ENCODE results near the gene EFNA3. TPM values are rescaled to one million over a fixed set of nuclear protein-coding genes. Genes with fewer than 3 reads are reported as not detected.

The EFNA3 gene
- polyA plus RNA-seq, 1 experiment = 0.56 TPM

DNA sequence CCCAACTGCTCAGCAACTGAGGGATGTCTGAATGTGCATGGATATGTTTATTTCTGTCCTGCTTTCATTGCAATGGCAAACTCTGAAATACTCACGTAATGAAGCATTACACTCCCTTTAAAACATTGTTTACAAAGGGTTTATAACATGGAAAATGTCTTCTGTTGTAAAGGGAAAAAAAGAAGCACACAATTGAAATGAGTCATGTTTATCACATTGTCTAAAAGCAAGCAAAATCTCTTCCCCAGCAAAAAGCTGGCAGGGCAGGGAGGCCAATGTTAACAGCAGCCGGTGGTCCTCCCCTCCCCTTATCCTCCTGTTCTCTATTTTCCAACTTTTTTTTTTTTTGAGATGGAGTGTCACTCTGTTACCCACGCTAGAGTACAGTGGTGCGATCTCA, 45.2 kb downstream of the EFNA3 start:
- DNase-seq (ENCODE audit: low read depth, low spot score) = no peak
- TF ChIP-seq, protein P1, sequence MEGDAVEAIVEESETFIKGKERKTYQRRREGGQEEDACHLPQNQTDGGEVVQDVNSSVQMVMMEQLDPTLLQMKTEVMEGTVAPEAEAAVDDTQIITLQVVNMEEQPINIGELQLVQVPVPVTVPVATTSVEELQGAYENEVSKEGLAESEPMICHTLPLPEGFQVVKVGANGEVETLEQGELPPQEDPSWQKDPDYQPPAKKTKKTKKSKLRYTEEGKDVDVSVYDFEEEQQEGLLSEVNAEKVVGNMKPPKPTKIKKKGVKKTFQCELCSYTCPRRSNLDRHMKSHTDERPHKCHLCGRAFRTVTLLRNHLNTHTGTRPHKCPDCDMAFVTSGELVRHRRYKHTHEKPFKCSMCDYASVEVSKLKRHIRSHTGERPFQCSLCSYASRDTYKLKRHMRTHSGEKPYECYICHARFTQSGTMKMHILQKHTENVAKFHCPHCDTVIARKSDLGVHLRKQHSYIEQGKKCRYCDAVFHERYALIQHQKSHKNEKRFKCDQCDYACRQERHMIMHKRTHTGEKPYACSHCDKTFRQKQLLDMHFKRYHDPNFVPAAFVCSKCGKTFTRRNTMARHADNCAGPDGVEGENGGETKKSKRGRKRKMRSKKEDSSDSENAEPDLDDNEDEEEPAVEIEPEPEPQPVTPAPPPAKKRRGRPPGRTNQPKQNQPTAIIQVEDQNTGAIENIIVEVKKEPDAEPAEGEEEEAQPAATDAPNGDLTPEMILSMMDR (IDR thresholded peaks at IDR 0.05; ENCODE audit: low read depth, low read length) = no peak
- H3K27me3 ChIP-seq (ENCODE audit: control insufficient read depth, insufficient read depth, low read length) = peaks cover 60% of the 10 kb centered on the region
- CTCF ChIA-PET = interaction anchor here (1.8 to 3.2 kb wide), 2 partner anchors 32 kb away, joined by 5 to 12 read pairs; no protein-coding TSS in a partner anchor
- POLR2A ChIA-PET = no interaction called here
- no peak overlapping the region for H3K4me3 ChIP-seq (ENCODE audit: low read depth, low read length)
- no peak overlapping the region for H3K27ac ChIP-seq (ENCODE audit: low read depth, low read length)
- no peaks in the 10 kb centered on the region; the same call in 1 of the 2 replicates for H3K9me3 ChIP-seq (ENCODE audit: control insufficient read depth, insufficient read depth, low read length)

DNA sequence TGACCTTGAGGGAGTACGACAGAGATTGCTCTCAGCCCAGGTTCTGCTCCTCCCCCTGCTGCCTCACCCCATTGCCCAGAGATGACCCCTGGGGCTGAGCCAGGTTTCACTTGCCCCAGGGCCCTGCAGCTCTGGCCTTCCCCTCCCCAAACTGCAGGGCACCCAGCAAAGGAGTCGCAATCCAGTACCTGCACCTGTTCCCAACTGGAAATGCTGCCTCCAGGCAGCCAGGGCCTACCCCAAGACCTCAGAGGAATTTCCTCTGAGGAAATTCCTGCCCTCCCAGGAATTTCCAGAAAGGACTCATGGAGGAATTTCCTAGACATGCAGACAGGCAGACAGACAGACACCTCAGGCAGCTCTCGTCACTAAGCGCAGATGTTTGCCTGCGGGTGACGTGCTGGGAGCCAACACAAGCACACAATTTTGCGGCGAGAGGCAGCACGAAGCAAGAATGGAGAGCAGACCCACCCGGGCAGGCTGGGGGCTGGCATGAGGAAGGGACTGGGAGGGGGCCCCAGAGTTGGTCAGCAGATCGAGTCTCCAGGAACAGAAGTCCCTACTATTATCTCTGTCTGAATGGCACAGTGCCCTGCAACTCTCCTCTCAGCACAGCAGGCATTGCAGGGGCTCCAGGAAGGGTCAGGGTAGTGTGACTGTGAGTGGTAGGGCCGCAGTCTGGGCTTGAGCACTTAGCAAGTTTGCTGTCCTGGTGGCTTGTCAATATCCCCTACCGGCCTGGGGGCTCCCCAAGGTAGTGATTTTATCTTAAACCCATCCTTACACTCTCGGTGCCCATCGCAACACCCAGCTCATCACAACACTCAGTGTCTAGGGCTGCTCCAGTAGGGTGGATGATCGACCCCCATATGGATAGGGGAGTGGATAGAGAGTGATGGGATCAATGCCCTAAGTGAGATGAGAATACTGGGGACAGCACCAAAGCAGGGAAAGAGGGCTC, 46.1 kb downstream of the EFNA3 start:
- H3K27me3 ChIP-seq (ENCODE audit: control insufficient read depth, insufficient read depth, low read length) = peaks cover 57% of the 10 kb centered on the region
- no peak for DNase-seq (ENCODE audit: low read depth, low spot score)
- H3K9me3 ChIP-seq (ENCODE audit: control insufficient read depth, insufficient read depth, low read length) = no peaks in the 10 kb centered on the region; the same call in 1 of the 2 replicates
- ChIA-PET POLR2A (no interaction called here), CTCF (interaction anchor here (1.5 to 3.2 kb wide), 2 partner anchors 33 to 40 kb away, joined by 3 to 12 read pairs; no protein-coding TSS in a partner anchor)
- H3K27ac ChIP-seq (ENCODE audit: low read depth, low read length) = no peak overlapping the region
- H3K4me3 ChIP-seq (ENCODE audit: low read depth, low read length) = no peak overlapping the region
- TF ChIP-seq, protein P1 (IDR thresholded peaks at IDR 0.05; ENCODE audit: low read depth, low read length) = no peak

DNA sequence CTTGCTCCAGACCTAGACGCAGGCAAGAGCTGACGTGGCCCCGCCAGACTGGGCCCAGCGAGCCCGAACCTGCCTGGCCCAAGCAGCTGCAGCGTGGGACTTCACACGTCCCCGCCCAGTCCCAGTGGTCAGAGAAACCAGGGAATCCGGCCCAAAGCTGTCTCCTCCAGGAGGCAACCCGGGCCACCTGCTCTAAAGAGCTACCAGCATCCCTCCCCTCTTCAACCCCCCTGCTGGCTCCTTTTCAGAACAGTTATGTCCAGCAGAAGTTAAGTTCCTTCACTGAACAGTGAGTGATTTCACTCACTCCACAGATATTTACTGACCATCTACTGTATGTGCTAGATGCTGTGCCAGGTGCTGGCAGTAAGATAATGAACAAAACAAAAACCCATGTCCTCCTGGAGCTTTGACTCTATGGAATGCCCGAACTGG, 46.9 kb downstream of the EFNA3 start:
- TF ChIP-seq, protein P1 (IDR thresholded peaks at IDR 0.05; ENCODE audit: low read depth, low read length) = no peak
- no peak overlapping the region for H3K27ac ChIP-seq (ENCODE audit: low read depth, low read length)
- H3K9me3 ChIP-seq (ENCODE audit: control insufficient read depth, insufficient read depth, low read length) = no peaks in the 10 kb centered on the region; the same call in 1 of the 2 replicates
- DNase-seq (ENCODE audit: low read depth, low spot score) = no peak
- H3K27me3 ChIP-seq (ENCODE audit: control insufficient read depth, insufficient read depth, low read length) = peaks cover 49% of the 10 kb centered on the region
- POLR2A ChIA-PET = no interaction called here
- no peak overlapping the region for H3K4me3 ChIP-seq (ENCODE audit: low read depth, low read length)
- CTCF ChIA-PET = interaction anchor here (1.5 to 3.2 kb wide), 2 partner anchors 34 to 40 kb away, joined by 3 to 12 read pairs; no protein-coding TSS in a partner anchor

DNA sequence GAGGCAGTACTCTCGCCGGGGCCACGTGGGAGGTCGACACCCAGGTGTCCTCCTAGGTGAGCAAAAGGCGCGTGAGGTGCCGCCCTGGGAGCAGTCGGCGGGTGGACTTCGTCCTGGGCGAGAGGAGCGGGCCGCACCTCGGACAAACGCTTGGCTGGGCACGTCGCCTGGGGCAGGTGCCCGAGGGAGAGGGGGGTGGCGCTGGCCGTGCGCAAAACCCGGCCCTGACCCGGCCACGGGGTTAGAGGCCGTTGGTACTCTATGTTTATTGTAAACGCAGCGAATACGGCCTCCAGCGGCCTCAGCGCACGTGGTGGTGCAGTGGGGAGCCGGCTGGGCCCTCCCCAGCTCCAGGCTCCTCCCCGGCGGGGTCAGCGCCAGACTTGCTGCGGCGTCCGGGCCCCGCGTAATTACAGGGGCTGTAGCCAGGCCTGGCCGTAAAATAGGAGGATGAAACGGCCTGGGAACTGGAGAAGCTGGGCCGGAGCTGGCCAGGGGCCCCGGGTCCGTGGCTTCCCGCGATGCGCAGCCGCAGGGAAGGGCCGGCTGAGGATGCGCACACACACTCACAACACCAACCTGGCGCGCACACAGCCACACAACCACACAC, 47.4 kb downstream of the EFNA3 start:
- TF ChIP-seq, protein P1 (IDR thresholded peaks at IDR 0.05; ENCODE audit: low read depth, low read length) = no peak
- POLR2A ChIA-PET = no interaction called here
- no peaks in the 10 kb centered on the region; the same call in 1 of the 2 replicates for H3K9me3 ChIP-seq (ENCODE audit: control insufficient read depth, insufficient read depth, low read length)
- DNase-seq (ENCODE audit: low read depth, low spot score) = no peak
- CTCF ChIA-PET = interaction anchor here (1.5 to 3.2 kb wide), 2 partner anchors 34 to 41 kb away, joined by 3 to 12 read pairs; no protein-coding TSS in a partner anchor
- no peak overlapping the region for H3K27ac ChIP-seq (ENCODE audit: low read depth, low read length)
- peaks cover 44% of the 10 kb centered on the region for H3K27me3 ChIP-seq (ENCODE audit: control insufficient read depth, insufficient read depth, low read length)
- H3K4me3 ChIP-seq (ENCODE audit: low read depth, low read length) = no peak overlapping the region; the same call in 1 of the 2 replicates
